Keratinocyte (primary cell): ENCODE data around the gene APPL2. TPM values are rescaled to one million over a fixed set of nuclear protein-coding genes. Genes with fewer than 3 reads are reported as not detected.

Experiments
- DNase-seq: peaks from one replicate; pipeline ENCODE4 v3.0.0-alpha.2; 2011; ENCODE audit warnings: low read depth, missing footprints, low spot score
- FAIRE-seq: peaks from 2 replicates; lab custom pipeline; 2011; peaks lifted over from hg19 to GRCh38; lab: Jason Lieb, UNC
- H2AFZ ChIP-seq: 2 replicates; pipeline ENCODE4 v1.6.0; 2012; ENCODE audit warnings: low read length, control low read depth, inconsistent platforms; ENCODE audit not compliant: control insufficient read depth
- H3K27ac ChIP-seq: 2 replicates; pipeline ENCODE4 v1.5.1; 2011; ENCODE audit warnings: low read length; ENCODE audit not compliant: control insufficient read depth, insufficient read depth
- H3K27me3 ChIP-seq: 3 replicates; pipeline ENCODE4 v1.6.0; 2011; ENCODE audit warnings: low read length; ENCODE audit not compliant: control insufficient read depth, insufficient read depth; ENCODE audit errors: extremely low read depth
- H3K36me3 ChIP-seq, 2 experiments: 2 replicates in 1 of 2; 3 replicates in 1 of 2; pipeline ENCODE4 v1.5.1; 2011; ENCODE audit warnings: low read length in 2 of 2, mild to moderate bottlenecking in 1 of 2; ENCODE audit not compliant: control insufficient read depth in 2 of 2, insufficient read depth in 2 of 2; ENCODE audit errors: extremely low read depth in 1 of 2
- H3K4me1 ChIP-seq: 3 replicates; pipeline ENCODE4 v1.5.1; 2011; ENCODE audit warnings: low read length; ENCODE audit not compliant: control insufficient read depth, insufficient read depth; ENCODE audit errors: extremely low read depth
- H3K4me2 ChIP-seq: 3 replicates; pipeline ENCODE4 v1.6.0; 2011; ENCODE audit warnings: low read depth, low read length; ENCODE audit not compliant: control insufficient read depth, insufficient read depth; ENCODE audit errors: extremely low read depth
- H3K4me3 ChIP-seq, 3 experiments: fragments of 200-600 bp in 1 of 3; sonication (generic) in 1 of 3; 2 replicates in 2 of 3; 3 replicates in 1 of 3; pipeline ENCODE4 v1.5.1; 2011 to 2016; ENCODE audit warnings: low read length in 3 of 3, mild to moderate bottlenecking in 3 of 3, control low read depth in 2 of 3, inconsistent platforms in 1 of 3, low read depth in 1 of 3, mixed read lengths in 1 of 3, mixed run types in 1 of 3, moderate library complexity in 1 of 3; ENCODE audit not compliant: control insufficient read depth in 2 of 3, insufficient read depth in 2 of 3; ENCODE audit errors: extremely low read depth in 1 of 3
- H3K79me2 ChIP-seq: 2 replicates; pipeline ENCODE4 v1.6.0; 2012; ENCODE audit warnings: low read length; ENCODE audit not compliant: control insufficient read depth, insufficient read depth
- H3K9ac ChIP-seq: 3 replicates; pipeline ENCODE4 v1.6.0; 2011; ENCODE audit warnings: low read length; ENCODE audit not compliant: control insufficient read depth, insufficient read depth; ENCODE audit errors: extremely low read depth
- H3K9me1 ChIP-seq: 3 replicates; pipeline ENCODE4 v1.6.0; 2011; ENCODE audit warnings: low read length; ENCODE audit not compliant: control insufficient read depth, insufficient read depth; ENCODE audit errors: extremely low read depth
- H3K9me3 ChIP-seq: 2 replicates; pipeline ENCODE4 v1.5.1; 2012; ENCODE audit warnings: low read depth, low read length; ENCODE audit not compliant: control insufficient read depth
- H4K20me1 ChIP-seq: 3 replicates; pipeline ENCODE4 v1.6.0; 2011; ENCODE audit warnings: low read length; ENCODE audit not compliant: control insufficient read depth, insufficient read depth; ENCODE audit errors: extremely low read depth
- EZH2 ChIP-seq: IDR thresholded peaks from one replicate; pipeline ENCODE4 v1.6.1; 2012; ENCODE audit warnings: inconsistent platforms, mild to moderate bottlenecking, low read length, moderate library complexity
- dilution Hi-C: fragments of 300-500 bp; cut with MboI; formaldehyde crosslinking; loops from one replicate; pipeline ENCODE4 v1.7.0; 2020; ENCODE audit warnings: low sequenced_read_pairs; ENCODE audit not compliant: extremely low pct_ligation_motif_present
- polyA plus RNA-seq, 5 experiments: library from polyadenylated mRNA; depleted of rRNA in 3 of 5; stranded (reverse) in 3 of 5; stranded (forward) in 1 of 5; unstranded in 1 of 5; fragments of >200 nt; gene quantifications; 1 replicate in 1 of 5; 2 replicates in 3 of 5; 3 replicates in 1 of 5; pipeline versions ENCODE4 v1.2.1 to v1.2.3, GENCODE V29; 2011 to 2012; ENCODE audit warnings: missing spikeins in 2 of 5, low read depth in 1 of 5, low replicate concordance in 1 of 5
- TF ChIP-seq, protein P1 (sequence below), 3 experiments: IDR thresholded peaks in 1 of 3; conservative IDR thresholded peaks in 1 of 3; optimal IDR thresholded peaks in 1 of 3; 2 replicates in 2 of 3; 3 replicates in 1 of 3; pipeline versions ENCODE3 to v1.5.1; 2011; ENCODE audit warnings: low read length in 3 of 3, mild to moderate bottlenecking in 3 of 3, moderate library complexity in 2 of 3, control low read depth in 1 of 3, inconsistent platforms in 1 of 3; ENCODE audit not compliant: insufficient read depth in 2 of 3; ENCODE audit errors: extremely low read depth in 1 of 3

APPL2 gene
- polyA plus RNA-seq, 1 donor (not counting 4 experiments of a cell fraction or from before 2014, with no cell fraction given): 26.1 TPM

- H3K4me2 ChIP-seq: no peak overlapping the region
- H3K9me1 ChIP-seq: no peaks in the 10 kb centered on the region
- FAIRE-seq (no peak), DNase-seq (no peak)
- no peaks in the 10 kb centered on the region for H4K20me1 ChIP-seq
- H3K79me2 ChIP-seq: peaks cover 10% of the 10 kb centered on the region
- no peaks in the 10 kb centered on the region for H3K27me3 ChIP-seq
- no peak overlapping the region for H3K27ac ChIP-seq
- H3K4me1 ChIP-seq: peaks cover 5% of the 10 kb centered on the region
- no peaks in the 10 kb centered on the region for H3K9me3 ChIP-seq
- dilution Hi-C loops: no loop called here
- no peak overlapping the region for H2AFZ ChIP-seq
- TF ChIP-seq EZH2: no peak
- TF ChIP-seq, protein P1, sequence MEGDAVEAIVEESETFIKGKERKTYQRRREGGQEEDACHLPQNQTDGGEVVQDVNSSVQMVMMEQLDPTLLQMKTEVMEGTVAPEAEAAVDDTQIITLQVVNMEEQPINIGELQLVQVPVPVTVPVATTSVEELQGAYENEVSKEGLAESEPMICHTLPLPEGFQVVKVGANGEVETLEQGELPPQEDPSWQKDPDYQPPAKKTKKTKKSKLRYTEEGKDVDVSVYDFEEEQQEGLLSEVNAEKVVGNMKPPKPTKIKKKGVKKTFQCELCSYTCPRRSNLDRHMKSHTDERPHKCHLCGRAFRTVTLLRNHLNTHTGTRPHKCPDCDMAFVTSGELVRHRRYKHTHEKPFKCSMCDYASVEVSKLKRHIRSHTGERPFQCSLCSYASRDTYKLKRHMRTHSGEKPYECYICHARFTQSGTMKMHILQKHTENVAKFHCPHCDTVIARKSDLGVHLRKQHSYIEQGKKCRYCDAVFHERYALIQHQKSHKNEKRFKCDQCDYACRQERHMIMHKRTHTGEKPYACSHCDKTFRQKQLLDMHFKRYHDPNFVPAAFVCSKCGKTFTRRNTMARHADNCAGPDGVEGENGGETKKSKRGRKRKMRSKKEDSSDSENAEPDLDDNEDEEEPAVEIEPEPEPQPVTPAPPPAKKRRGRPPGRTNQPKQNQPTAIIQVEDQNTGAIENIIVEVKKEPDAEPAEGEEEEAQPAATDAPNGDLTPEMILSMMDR (optimal IDR thresholded peaks at IDR 0.05 in 1 of 3, IDR thresholded peaks at IDR 0.05 in 1 of 3, conservative IDR thresholded peaks at IDR 0.05 in 1 of 3; ENCODE audit: extremely low read depth in 1 of 3, insufficient read depth in 2 of 3, low read length in 3 of 3): no peak
- H3K36me3 ChIP-seq: peaks cover 10 to 13% of the 10 kb centered on the region in 2 experiments
- no peak overlapping the region for H3K4me3 ChIP-seq
- no peak overlapping the region for H3K9ac ChIP-seq
Measured at GRCh38 chr12:105228966-105229365, 7.0 kb downstream of the APPL2 start.

DNA sequence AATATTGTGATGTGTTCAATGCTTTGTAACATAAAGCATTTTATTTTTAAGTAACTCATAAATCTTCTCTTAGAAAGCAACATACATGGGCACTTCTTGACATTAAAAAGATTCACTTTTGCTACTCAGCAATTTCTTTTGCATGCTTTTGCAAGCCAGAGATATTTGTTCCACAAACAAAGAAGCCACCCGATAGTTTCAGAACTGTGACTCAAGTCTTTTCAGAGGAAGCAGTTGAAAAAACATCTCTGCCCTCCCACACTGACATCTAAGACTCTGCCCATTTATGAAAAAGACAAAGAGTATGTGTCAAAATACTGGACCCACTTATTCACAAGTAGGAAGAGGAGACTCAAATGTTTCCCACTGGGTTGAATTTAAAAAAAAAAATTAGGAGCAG, 7.5 kb downstream of the APPL2 start:
- dilution Hi-C loops: no loop called here
- H3K4me2 ChIP-seq: no peak overlapping the region
- FAIRE-seq: no peak

More for the DNA sequence above, 7.5 kb downstream of the APPL2 start:
- no peak for DNase-seq
- no peak overlapping the region for H2AFZ ChIP-seq
- no peak overlapping the region for H3K27ac ChIP-seq
- no peaks in the 10 kb centered on the region for H4K20me1 ChIP-seq
- peaks cover 5% of the 10 kb centered on the region for H3K4me1 ChIP-seq
- no peak for TF ChIP-seq EZH2
- TF ChIP-seq, protein P1 (optimal IDR thresholded peaks at IDR 0.05 in 1 of 3, IDR thresholded peaks at IDR 0.05 in 1 of 3, conservative IDR thresholded peaks at IDR 0.05 in 1 of 3; ENCODE audit: extremely low read depth in 1 of 3, insufficient read depth in 2 of 3, low read length in 3 of 3): no peak
- H3K9ac ChIP-seq: no peak overlapping the region
- H3K27me3 ChIP-seq: no peaks in the 10 kb centered on the region
- H3K9me3 ChIP-seq: no peaks in the 10 kb centered on the region
- peaks cover 10% of the 10 kb centered on the region for H3K79me2 ChIP-seq
- no peak overlapping the region for H3K4me3 ChIP-seq
- H3K36me3 ChIP-seq: peaks cover 13 to 15% of the 10 kb centered on the region in 2 experiments
- H3K9me1 ChIP-seq: no peaks in the 10 kb centered on the region
